Mucosa of gallbladder (tissue), 1 donor: ENCODE measurements around the gene TGFA. TPM values are rescaled to one million over a fixed set of nuclear protein-coding genes. Genes with fewer than 3 reads are reported as not detected.

Experiments used
- DNase-seq: peaks from one replicate; pipeline ENCODE4 v3.0.0-alpha.2; 2020; ENCODE audit warnings: low spot score
- total RNA-seq: library from RNA; stranded (reverse); gene quantifications from one replicate; pipeline ENCODE4 v1.2.1, GENCODE V29; 2021
- donor health status: DM: no; HTN: no; CAD: no.

The TGFA gene
- total RNA-seq, 1 donor from 2014 or later: 51.0 TPM

GRCh38 chr2:70523996-70524965 lies 29.3 kb downstream of the TGFA start:
- peak; percentile 92 for DNase-seq

GRCh38 chr2:70523672-70523995 lies 30.0 kb downstream of the TGFA start:
- DNase-seq: no peak

DNA sequence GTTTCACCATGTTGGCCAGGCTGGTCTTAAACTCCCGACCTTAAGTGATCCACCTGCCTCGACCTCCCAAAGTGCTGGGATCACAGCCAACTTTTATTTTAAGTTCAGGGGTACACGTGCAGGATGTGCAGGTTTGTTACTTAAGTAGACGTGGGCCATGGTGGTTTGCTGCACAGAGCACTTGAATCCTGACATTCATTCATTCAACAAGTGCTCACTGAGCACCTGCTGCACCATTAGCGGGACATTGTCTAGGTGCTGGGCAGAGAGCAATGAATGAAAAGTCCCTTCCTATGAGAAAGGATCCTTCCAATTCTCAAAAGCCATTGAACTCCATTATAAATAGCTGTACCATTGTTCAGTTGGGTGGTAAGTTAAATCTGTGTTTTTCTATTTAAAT lies 31.0 kb downstream of the TGFA start:
- DNase-seq: no peak

GRCh38 chr2:70520825-70521224 lies 32.8 kb downstream of the TGFA start:
- DNase-seq: no peak

GRCh38 chr2:70519453-70519852 lies 34.2 kb downstream of the TGFA start:
- DNase-seq: no peak

DNA sequence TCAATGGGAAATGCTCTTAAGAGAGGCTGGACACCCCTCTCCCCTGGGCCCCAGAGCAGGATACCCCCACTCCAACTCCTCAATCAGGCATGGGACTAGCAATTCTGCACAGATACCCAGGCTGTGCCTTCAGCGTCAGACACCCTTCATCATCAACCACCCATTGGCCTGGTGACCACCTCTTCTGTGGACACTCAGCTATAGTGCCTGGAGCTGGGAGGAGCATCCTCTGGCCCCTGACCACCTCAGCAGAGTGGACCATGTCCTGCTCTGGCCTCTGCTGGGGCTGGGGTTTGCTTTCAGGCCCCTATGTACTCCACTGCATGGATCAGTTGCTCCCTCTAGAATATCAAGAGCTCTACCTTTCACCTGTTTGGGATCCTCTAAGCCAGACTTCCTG lies 35.1 kb downstream of the TGFA start:
- DNase-seq: no peak

- no peak for DNase-seq
These were observed 35.8 kb downstream of the TGFA start for GRCh38 chr2:70517804-70518203.

DNA sequence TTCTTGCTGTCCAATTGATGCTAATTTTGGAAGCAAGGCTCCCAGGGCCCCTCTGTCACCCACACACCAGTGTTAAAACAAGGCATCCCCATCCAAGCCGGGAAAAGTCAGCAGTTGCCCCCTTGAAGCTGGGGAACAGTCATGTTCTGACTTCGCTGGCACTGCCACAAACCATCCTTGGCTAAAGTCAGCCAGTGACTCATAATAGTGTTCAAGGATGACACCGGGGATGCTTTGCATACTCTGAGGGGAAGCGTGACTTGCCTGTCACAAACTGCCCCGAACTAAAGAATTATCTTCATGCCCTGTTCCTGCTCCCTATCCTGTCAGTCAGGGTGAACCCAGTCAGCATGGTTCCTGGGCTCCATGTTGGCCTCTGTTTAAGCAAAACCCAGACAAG lies 37.0 kb downstream of the TGFA start:
- no peak for DNase-seq

- DNase-seq: no peak
These were observed 37.7 kb downstream of the TGFA start for GRCh38 chr2:70515938-70516337.

- peak; percentile 83 for DNase-seq
These were observed 39.0 kb downstream of the TGFA start for GRCh38 chr2:70514612-70515055.

DNA sequence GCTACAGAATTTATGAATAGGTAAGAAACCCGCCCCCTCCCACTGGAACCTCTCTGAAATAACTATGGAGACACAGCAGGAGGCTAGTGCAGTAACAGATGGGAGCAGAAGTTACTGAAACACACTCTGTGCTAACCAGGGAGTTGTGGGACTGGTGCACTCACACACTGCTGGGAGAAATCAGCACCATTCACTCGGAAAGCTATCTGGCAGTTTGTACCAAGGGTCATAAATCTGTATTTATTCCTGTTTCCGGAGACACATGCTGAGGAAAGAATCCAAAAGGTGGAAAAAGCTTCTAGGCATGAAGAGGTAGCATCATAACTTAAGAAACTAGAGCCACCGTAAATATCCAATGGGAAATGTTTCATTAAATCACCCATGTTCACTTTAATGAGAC lies 39.9 kb downstream of the TGFA start:
- DNase-seq: no peak

GRCh38 chr2:70511971-70512729 lies 41.5 kb downstream of the TGFA start:
- DNase-seq: no peak

DNA sequence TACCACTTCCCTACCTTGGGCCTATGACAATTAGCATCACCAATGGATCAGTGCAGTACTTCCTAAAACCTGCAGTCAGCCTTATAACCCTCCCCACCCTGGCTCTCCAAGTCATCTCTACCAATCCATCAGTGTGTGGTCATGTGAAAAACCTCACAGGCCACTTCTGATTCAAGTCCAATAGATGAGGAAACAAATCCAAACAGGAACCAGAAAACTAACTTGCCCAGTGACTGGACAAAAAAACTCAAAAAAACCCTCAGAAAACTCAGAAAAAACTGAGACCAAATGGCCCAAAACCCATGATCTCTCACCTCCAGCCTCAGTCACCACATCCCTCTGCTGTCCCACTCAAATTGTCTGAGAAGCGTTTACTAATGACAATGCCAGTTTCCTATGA lies 43.3 kb downstream of the TGFA start:
- DNase-seq: no peak

DNA sequence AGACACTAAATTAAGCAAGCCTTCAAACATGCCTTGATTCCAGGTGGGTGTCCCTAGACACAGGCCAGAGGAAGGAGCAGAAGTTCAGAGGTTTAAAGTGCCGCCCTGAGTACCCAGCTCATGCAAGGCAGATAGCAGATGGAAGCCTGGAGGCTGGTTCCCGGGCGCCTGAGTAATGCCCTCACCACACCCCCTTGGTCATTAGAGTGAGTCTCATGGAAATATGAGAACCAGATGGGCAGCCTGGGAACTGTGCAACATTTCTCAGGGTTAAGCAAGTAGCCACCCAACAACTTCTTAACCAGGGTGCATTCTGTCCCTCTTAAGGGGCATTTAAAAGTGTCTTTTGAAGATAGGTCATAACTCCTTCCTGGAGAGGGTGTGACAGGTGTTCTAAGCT lies 44.1 kb downstream of the TGFA start:
- no peak for DNase-seq

- DNase-seq: no peak
These were observed 44.7 kb downstream of the TGFA start for GRCh38 chr2:70508711-70509462.

GRCh38 chr2:70505613-70506391 lies 47.8 kb downstream of the TGFA start:
- no peak for DNase-seq

GRCh38 chr2:70504750-70505149 lies 48.9 kb downstream of the TGFA start:
- no peak for DNase-seq

DNA sequence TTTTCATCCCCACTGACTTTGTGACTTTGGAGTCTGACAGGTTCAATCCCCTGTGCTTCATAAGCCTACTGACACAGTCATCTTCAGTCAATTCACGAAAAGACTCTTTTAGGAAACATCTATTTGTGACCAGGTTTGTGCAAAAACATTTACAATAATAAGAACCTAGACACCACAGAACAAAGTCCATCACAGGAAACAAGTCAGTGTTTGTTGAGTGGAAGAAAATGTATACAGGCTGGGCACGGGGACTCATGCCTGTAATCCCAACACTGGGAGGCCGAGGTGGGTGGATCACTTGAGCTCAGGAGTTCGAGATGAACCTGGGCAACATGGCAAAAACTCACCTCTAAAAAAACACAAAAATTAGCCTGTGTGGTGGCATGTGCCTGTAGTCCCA lies 49.7 kb downstream of the TGFA start:
- no peak for DNase-seq

GRCh38 chr2:70501728-70502127 lies 51.9 kb downstream of the TGFA start:
- no peak for DNase-seq

- DNase-seq: no peak
These were observed 52.4 kb downstream of the TGFA start for GRCh38 chr2:70501215-70501614.

DNA sequence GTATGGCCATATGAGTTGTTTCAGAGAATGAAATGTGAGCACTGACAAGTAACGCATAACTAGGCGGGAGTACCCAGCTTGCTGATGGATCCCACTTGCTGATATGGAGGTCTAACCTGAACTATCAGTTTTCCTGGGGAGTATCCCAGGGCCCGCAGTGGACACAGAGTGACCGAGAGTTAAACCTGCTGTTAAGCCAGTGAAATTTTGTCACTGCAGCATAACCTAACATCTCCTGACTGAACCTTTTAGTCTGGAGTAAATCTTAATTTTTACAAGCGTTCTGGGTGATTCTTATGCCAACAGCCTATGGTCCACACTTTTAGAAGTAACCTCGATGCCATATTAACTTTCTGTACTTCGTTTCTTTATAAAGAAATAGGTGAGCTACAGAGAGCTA lies 54.4 kb downstream of the TGFA start:
- no peak for DNase-seq

DNA sequence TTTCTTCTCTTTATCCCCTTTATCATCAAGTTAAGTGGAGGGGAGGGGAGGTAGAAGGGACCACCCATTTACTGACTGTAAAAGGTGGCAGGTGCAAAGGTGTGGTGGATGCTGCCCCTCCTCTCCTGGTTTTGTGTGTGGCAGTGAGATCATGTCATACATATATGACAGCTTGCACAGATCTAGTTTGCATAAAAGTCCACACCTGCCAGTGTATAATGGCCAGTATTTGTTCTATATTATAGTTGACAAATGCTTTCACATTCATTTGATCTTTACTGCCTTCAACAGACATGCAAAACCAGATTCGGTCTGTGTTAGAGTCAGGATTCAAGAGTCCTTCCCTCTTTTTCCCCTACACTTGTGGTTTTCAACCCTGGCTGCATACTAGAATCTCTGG lies 55.1 kb downstream of the TGFA start:
- no peak for DNase-seq
